IMR-90 (cell line): ENCODE measurements around the gene KIF25. TPM values are rescaled to one million over a fixed set of nuclear protein-coding genes. Genes with fewer than 3 reads are reported as not detected.

Experiments used
- ATAC-seq: fragments of 200-7000 bp; cut with Tn5 transposase; 2 replicates; pipeline ENCODE4 v1.9.1; 2020; ENCODE audit warnings: low read depth, mild to moderate bottlenecking, moderate library complexity
- BruUV-seq: library from RNA; stranded (reverse); fragments of 400-500 nt; replicated peaks from 2 replicates; lab custom pipeline; 2021; lab: Mats Ljungman, UMichigan
- CTCF ChIA-PET: fragments of 300-600 bp; formaldehyde crosslinking; extraction: SDS; loops from one replicate; lab custom pipeline; 2021; ENCODE audit warnings: antibody characterized with exemption; lab: Yijun Ruan, JAX
- POLR2A ChIA-PET: fragments of 300-600 bp; sonication (Branson Sonifier 250); formaldehyde crosslinking; loops from one replicate; lab custom pipeline; 2022; ENCODE audit warnings: antibody characterized with exemption; ENCODE audit not compliant: unreplicated experiment; lab: Charles Lee
- DNase-seq: peaks from one replicate; pipeline ENCODE4 v3.0.0; 2013
- H2AFZ ChIP-seq: replicated peaks from 2 replicates; pipeline ENCODE3; 2013; ENCODE audit warnings: low read length, mild to moderate bottlenecking; ENCODE audit not compliant: poor library complexity
- H2AK5ac ChIP-seq: 2 replicates; pipeline ENCODE4 v1.6.1; 2013; ENCODE audit warnings: low read depth, low read length, inconsistent platforms
- H2AK9ac ChIP-seq: replicated peaks from 2 replicates; pipeline ENCODE3; 2013; ENCODE audit warnings: mild to moderate bottlenecking, low read depth, low read length, moderate library complexity; ENCODE audit not compliant: poor library complexity
- H2BK120ac ChIP-seq: 2 replicates; pipeline ENCODE4 v1.6.1; 2013; ENCODE audit warnings: low read depth, low read length, inconsistent platforms
- H2BK15ac ChIP-seq: 3 replicates; pipeline ENCODE4 v1.6.1; 2013; ENCODE audit warnings: low read depth, low read length, inconsistent platforms
- H2BK20ac ChIP-seq: 2 replicates; pipeline ENCODE4 v1.6.1; 2013; ENCODE audit warnings: low read depth, mild to moderate bottlenecking, inconsistent platforms, low read length, moderate library complexity
- H2BK5ac ChIP-seq: 2 replicates; pipeline ENCODE4 v1.6.1; 2013; ENCODE audit warnings: mild to moderate bottlenecking, low read depth, low read length, inconsistent platforms; ENCODE audit not compliant: poor library complexity, severe bottlenecking
- H3K14ac ChIP-seq: replicated peaks from 2 replicates; pipeline ENCODE4 v1.6.1; 2013; ENCODE audit warnings: low read depth, low read length, inconsistent platforms
- H3K18ac ChIP-seq: 2 replicates; pipeline ENCODE4 v1.6.1; 2013; ENCODE audit warnings: low read depth, low read length, control low read depth
- H3K23ac ChIP-seq: 2 replicates; pipeline ENCODE4 v1.6.1; 2013; ENCODE audit warnings: low read depth, low read length, inconsistent platforms
- H3K27ac ChIP-seq: 2 replicates; pipeline ENCODE4 v1.5.1; 2013; ENCODE audit warnings: mild to moderate bottlenecking, control low read depth, low read length; ENCODE audit not compliant: insufficient read depth
- H3K27me3 ChIP-seq: 2 replicates; pipeline ENCODE4 v1.6.1; 2013; ENCODE audit warnings: low read length; ENCODE audit not compliant: control insufficient read depth, insufficient read depth
- H3K36me3 ChIP-seq: 2 replicates; pipeline ENCODE4 v1.6.1; 2013; ENCODE audit warnings: low read length, mixed read lengths; ENCODE audit not compliant: control insufficient read depth, insufficient read depth
- H3K4ac ChIP-seq: 2 replicates; pipeline ENCODE4 v1.6.1; 2013; ENCODE audit warnings: low read depth, low read length, inconsistent platforms
- H3K4me1 ChIP-seq: 2 replicates; pipeline ENCODE4 v1.6.1; 2013; ENCODE audit warnings: low read length, mixed read lengths; ENCODE audit not compliant: control insufficient read depth, insufficient read depth
- H3K4me2 ChIP-seq: 2 replicates; pipeline ENCODE4 v1.6.1; 2013; ENCODE audit warnings: low read depth, mild to moderate bottlenecking, control low read depth, low read length, moderate library complexity
- H3K4me3 ChIP-seq: 2 replicates; pipeline ENCODE4 v1.5.1; 2013; ENCODE audit warnings: low read depth, mild to moderate bottlenecking, control low read depth, low read length, moderate library complexity; ENCODE audit not compliant: insufficient read depth
- H3K56ac ChIP-seq: 2 replicates; pipeline ENCODE4 v1.6.1; 2013; ENCODE audit warnings: low read length, inconsistent platforms; ENCODE audit not compliant: insufficient read depth; ENCODE audit errors: extremely low read depth
- H3K79me1 ChIP-seq, 2 experiments: 2 replicates each; pipeline ENCODE4 v1.6.1; 2013; ENCODE audit warnings: low read length in 2 of 2, inconsistent platforms in 1 of 2, low read depth in 1 of 2
- H3K9ac ChIP-seq: 2 replicates; pipeline ENCODE4 v1.6.1; 2013; ENCODE audit warnings: low read depth, low read length, control low read depth
- H3K9me1 ChIP-seq: 2 replicates; pipeline ENCODE4 v1.6.1; 2013; ENCODE audit warnings: low read length, inconsistent platforms; ENCODE audit not compliant: insufficient read depth
- H3K9me3 ChIP-seq: 2 replicates; pipeline ENCODE4 v1.6.1; 2013; ENCODE audit warnings: low read length; ENCODE audit not compliant: control insufficient read depth, insufficient read depth
- H4K20me1 ChIP-seq: 2 replicates; pipeline ENCODE4 v1.6.1; 2013; ENCODE audit warnings: low read length, inconsistent platforms; ENCODE audit not compliant: insufficient read depth
- H4K5ac ChIP-seq: 2 replicates; pipeline ENCODE4 v1.6.1; 2013; ENCODE audit warnings: mild to moderate bottlenecking, low read depth, low read length, control low read depth
- H4K8ac ChIP-seq, 2 experiments: 2 replicates each; pipeline ENCODE4 v1.6.1; 2013; ENCODE audit warnings: low read depth in 2 of 2, low read length in 2 of 2, control low read depth in 1 of 2, inconsistent platforms in 1 of 2
- H4K91ac ChIP-seq: 2 replicates; pipeline ENCODE4 v1.6.1; 2013; ENCODE audit warnings: low read depth, low read length, inconsistent platforms; ENCODE audit not compliant: insufficient read depth
- MAFK ChIP-seq: IDR thresholded peaks from 2 replicates; pipeline ENCODE4 v1.6.1; 2012; ENCODE audit warnings: low read depth, low read length, improper control_type of control experiment
- MAZ ChIP-seq: IDR thresholded peaks from 2 replicates; pipeline ENCODE4 v1.6.1; 2012; ENCODE audit warnings: low read depth, mild to moderate bottlenecking, low read length, improper control_type of control experiment, moderate library complexity, borderline replicate concordance
- MXI1 ChIP-seq: IDR thresholded peaks from 2 replicates; pipeline ENCODE4 v1.6.1; 2012; ENCODE audit warnings: low read depth, mild to moderate bottlenecking, low read length, moderate library complexity, borderline replicate concordance
- POLR2A ChIP-seq: IDR thresholded peaks from 2 replicates; pipeline ENCODE4 v1.6.1; 2012; ENCODE audit warnings: mild to moderate bottlenecking, low read depth, low read length
- RFX5 ChIP-seq: IDR thresholded peaks from 2 replicates; pipeline ENCODE4 v1.8.0; 2012; ENCODE audit warnings: low read depth, mild to moderate bottlenecking, low read length, moderate library complexity
- SMC3 ChIP-seq: fragments of 150-350 bp; IDR thresholded peaks from 2 replicates; pipeline ENCODE4 v1.6.1; 2016; ENCODE audit warnings: low read depth, mild to moderate bottlenecking, antibody characterized with exemption, low read length, moderate library complexity
- WGBS, 2 experiments: methylation state at CpG; one replicate each; pipeline versions ENCODE4 v1.1.5 to v1.1.7; 2013; ENCODE audit warnings: missing lambda C conversion rate in 2 of 2; ENCODE audit not compliant: insufficient read length in 1 of 2; ENCODE audit errors: extremely low coverage in 2 of 2; 5-methylcytosine and 5-hydroxymethylcytosine counted together
- dilution Hi-C: fragments of 300-500 bp; cut with HindIII; formaldehyde crosslinking; loops from one replicate; pipeline ENCODE4 v1.14.3; 2018; ENCODE audit warnings: low sequenced_read_pairs; ENCODE audit not compliant: unreplicated experiment
- in situ Hi-C: fragments of 300-500 bp; cut with MboI; formaldehyde crosslinking; loops from 3 replicates; pipeline ENCODE4 v1.14.3; 2019; ENCODE audit warnings: low sequenced_read_pairs, inconsistent platforms, mixed read lengths
- intact Hi-C: fragments of 100-400 bp; cut with micrococcal nuclease; formaldehyde crosslinking; loops from 2 replicates; pipeline ENCODE4 v1.10.0; 2022
- polyA plus RNA-seq, 3 experiments: library from polyadenylated mRNA; depleted of rRNA; stranded (reverse); fragments of >200 nt; gene quantifications; 2 replicates each; pipeline ENCODE4 v1.2.3, GENCODE V29; 2012; ENCODE audit warnings: low replicate concordance in 1 of 3
- total RNA-seq: library from RNA; depleted of rRNA; stranded (reverse); fragments of >200 nt; gene quantifications from 2 replicates; pipeline ENCODE4 v1.2.3, GENCODE V29; 2012
- TF ChIP-seq, protein P1 (sequence below): fragments of 150-350 bp; IDR thresholded peaks from 2 replicates; pipeline ENCODE4 v1.6.1; 2017; ENCODE audit warnings: mild to moderate bottlenecking, antibody characterized with exemption, low read length, low read depth

The KIF25 gene
- total and polyA plus RNA-seq, 2 of the 4 experiments (the other 2 are of a cell fraction) = not detected

DNA sequence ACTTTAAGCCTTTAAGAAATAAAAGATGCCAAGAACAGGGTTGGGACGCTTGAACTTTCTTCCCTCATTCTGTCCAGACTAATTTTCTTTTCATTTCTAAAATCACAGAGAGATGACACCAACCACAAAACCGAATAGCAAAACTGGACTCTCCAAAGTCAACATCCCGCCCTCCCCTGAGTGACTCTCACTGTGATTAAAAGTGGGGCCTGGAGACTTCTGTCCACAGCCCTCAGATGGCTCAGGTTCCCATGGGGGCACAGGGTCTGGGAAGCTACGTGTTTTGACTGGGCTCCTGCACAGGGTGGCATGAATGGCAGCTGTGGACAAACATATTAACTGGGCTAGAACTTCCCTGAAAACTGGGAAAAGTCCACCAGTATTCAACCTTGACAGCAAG is 75.3 kb downstream of the KIF25 start:
- TF ChIP-seq POLR2A (no peak), RFX5 (no peak), MAZ (no peak), MXI1 (no peak), SMC3 (no peak), MAFK (no peak)
- TF ChIP-seq, protein P1, sequence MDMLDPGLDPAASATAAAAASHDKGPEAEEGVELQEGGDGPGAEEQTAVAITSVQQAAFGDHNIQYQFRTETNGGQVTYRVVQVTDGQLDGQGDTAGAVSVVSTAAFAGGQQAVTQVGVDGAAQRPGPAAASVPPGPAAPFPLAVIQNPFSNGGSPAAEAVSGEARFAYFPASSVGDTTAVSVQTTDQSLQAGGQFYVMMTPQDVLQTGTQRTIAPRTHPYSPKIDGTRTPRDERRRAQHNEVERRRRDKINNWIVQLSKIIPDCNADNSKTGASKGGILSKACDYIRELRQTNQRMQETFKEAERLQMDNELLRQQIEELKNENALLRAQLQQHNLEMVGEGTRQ = no peak
- Histone ChIP-seq H3K14ac (no peak overlapping the region), H4K20me1 (no peaks in the 10 kb centered on the region), H3K36me3 (no peaks in the 10 kb centered on the region), H3K4ac (no peak overlapping the region), H2AK5ac (no peak overlapping the region), H3K18ac (no peak overlapping the region), H2BK120ac (no peak overlapping the region), H3K4me1 (peaks cover 1% of the 10 kb centered on the region; the same call in 1 of the 2 replicates), H3K9me1 (no peaks in the 10 kb centered on the region), H2BK15ac (no peak overlapping the region), H4K5ac (no peak overlapping the region), H3K23ac (no peak overlapping the region), H3K4me2 (no peak overlapping the region), H3K27ac (no peak overlapping the region), H3K56ac (no peak overlapping the region), H2AK9ac (no peak overlapping the region), H2BK20ac (no peak overlapping the region), H3K27me3 (peaks cover 22% of the 10 kb centered on the region), H2AFZ (no peak overlapping the region), H4K91ac (no peak overlapping the region), H3K9ac (no peak overlapping the region), H2BK5ac (no peak overlapping the region), H4K8ac (no peak overlapping the region), H3K79me1 (no peaks in the 10 kb centered on the region), H3K9me3 (no peaks in the 10 kb centered on the region), H3K4me3 (no peak overlapping the region)
- ChIA-PET POLR2A (no interaction called here), CTCF (interaction anchor here (0.7 kb wide), 1 partner anchor 107 kb away, joined by 3 read pairs; no protein-coding TSS in a partner anchor)
- dilution Hi-C loops (no loop called here), in situ Hi-C loops (no loop called here), intact Hi-C loops (no loop called here)
- no CpG with 5 or more reads among the region's 4 CpGs for WGBS, 2 experiments
- DNase-seq = no peak
- no peak for ATAC-seq
- BruUV-seq = no TSS peak
